H1 (cell line): ENCODE results near the gene KTI12. TPM values are rescaled to one million over a fixed set of nuclear protein-coding genes. Genes with fewer than 3 reads are reported as not detected.
A peak's percentile ranks its signal among the peaks of the same experiment; 100 is the strongest.

Experiments used
- CTCF ChIA-PET: fragments of 300-600 bp; sonication (Branson Sonifier 250); formaldehyde crosslinking; loops from one replicate; lab custom pipeline; 2021; ENCODE audit not compliant: partially characterized antibody; lab: Charles Lee
- POLR2A ChIA-PET: fragments of 300-600 bp; sonication (Branson Sonifier 250); formaldehyde crosslinking; loops from one replicate; lab custom pipeline; 2021; ENCODE audit warnings: inconsistent platforms; ENCODE audit not compliant: partially characterized antibody; lab: Charles Lee
- DNase-seq, 2 experiments: peaks; one replicate each; pipeline versions ENCODE4 v3.0.0 to v3.0.0-alpha.2; 2010 to 2022; ENCODE audit warnings: low spot score in 2 of 2, low read depth in 1 of 2, mixed read lengths in 1 of 2
- FAIRE-seq: peaks from 2 replicates; lab custom pipeline; 2011; peaks lifted over from hg19 to GRCh38; lab: Jason Lieb, UNC
- H2AFZ ChIP-seq: 2 replicates; pipeline ENCODE4 v1.8.1; 2012; ENCODE audit warnings: low read length, inconsistent platforms
- H2AK5ac ChIP-seq: 2 replicates; pipeline ENCODE4 v1.6.1; 2013; ENCODE audit warnings: low read depth, low read length
- H2BK120ac ChIP-seq: replicated peaks from 2 replicates; pipeline ENCODE3; 2013; ENCODE audit warnings: low read depth, low read length, inconsistent platforms
- H2BK12ac ChIP-seq: 2 replicates; pipeline ENCODE4 v1.6.1; 2013; ENCODE audit warnings: low read depth, low read length
- H2BK15ac ChIP-seq: 2 replicates; pipeline ENCODE4 v1.6.1; 2013; ENCODE audit warnings: low read length
- H2BK20ac ChIP-seq: 2 replicates; pipeline ENCODE4 v1.6.1; 2013; ENCODE audit warnings: low read length
- H2BK5ac ChIP-seq: 2 replicates; pipeline ENCODE4 v1.6.1; 2013; ENCODE audit warnings: low read depth, low read length
- H3K14ac ChIP-seq: 2 replicates; pipeline ENCODE4 v1.6.1; 2013; ENCODE audit warnings: inconsistent platforms; ENCODE audit not compliant: insufficient read length
- H3K18ac ChIP-seq: 2 replicates; pipeline ENCODE4 v1.6.1; 2013; ENCODE audit warnings: low read length; ENCODE audit errors: extremely low read depth
- H3K23ac ChIP-seq: 2 replicates; pipeline ENCODE4 v1.6.1; 2013; ENCODE audit warnings: inconsistent platforms; ENCODE audit not compliant: insufficient read length
- H3K23me2 ChIP-seq: 2 replicates; pipeline ENCODE4 v1.6.1; 2013; ENCODE audit warnings: low read depth, low read length
- H3K27ac ChIP-seq: 2 replicates; pipeline ENCODE4 v1.6.1; 2011; ENCODE audit warnings: low read depth, low read length, inconsistent platforms
- H3K27me3 ChIP-seq, 4 experiments: replicated peaks in 1 of 4; 1 replicate in 1 of 4; 2 replicates in 3 of 4; pipeline versions ENCODE4 v1.6.1 to v1.8.1; 2011 to 2013; ENCODE audit warnings: low read length in 3 of 4, mild to moderate bottlenecking in 3 of 4, inconsistent platforms in 2 of 4, mixed read lengths in 2 of 4, moderate library complexity in 1 of 4; ENCODE audit not compliant: control insufficient read depth in 3 of 4, insufficient read depth in 3 of 4; ENCODE audit errors: extremely low read depth in 1 of 4
- H3K36me3 ChIP-seq, 4 experiments: 2 replicates each; pipeline versions ENCODE4 v1.6.1 to v1.8.1; 2011 to 2013; ENCODE audit warnings: mild to moderate bottlenecking in 4 of 4, low read length in 3 of 4, moderate library complexity in 2 of 4, control low read depth in 1 of 4, inconsistent platforms in 1 of 4; ENCODE audit not compliant: insufficient read depth in 4 of 4, control insufficient read depth in 2 of 4
- H3K4ac ChIP-seq: replicated peaks from 2 replicates; pipeline ENCODE3; 2013; ENCODE audit warnings: low read length, low read depth, mixed read lengths, inconsistent platforms; ENCODE audit not compliant: insufficient read length
- H3K4me1 ChIP-seq, 4 experiments: replicated peaks in 1 of 4; 1 replicate in 1 of 4; 2 replicates in 3 of 4; pipeline versions ENCODE4 v1.6.1 to v1.8.1; 2011 to 2013; ENCODE audit warnings: low read length in 3 of 4, inconsistent platforms in 2 of 4, mixed read lengths in 1 of 4; ENCODE audit not compliant: insufficient read depth in 4 of 4, control insufficient read depth in 3 of 4
- H3K4me2 ChIP-seq, 2 experiments: 2 replicates each; pipeline versions ENCODE4 v1.6.1 to v1.8.1; 2011 to 2013; ENCODE audit warnings: low read depth in 2 of 2, low read length in 2 of 2, control low read depth in 1 of 2, inconsistent platforms in 1 of 2, mild to moderate bottlenecking in 1 of 2; ENCODE audit not compliant: insufficient read depth in 1 of 2
- H3K4me3 ChIP-seq, 4 experiments: fragments of 200-600, 300-600 bp in 1 of 4; sonication (generic), shearing (Covaris generic), sonication (Bioruptor Twin) in 1 of 4; 2 replicates each; pipeline versions ENCODE4 v1.5.1 to v1.8.1; 2011 to 2016; ENCODE audit warnings: low read length in 4 of 4, low read depth in 3 of 4, control low read depth in 2 of 4, inconsistent platforms in 2 of 4, mild to moderate bottlenecking in 2 of 4, mixed read lengths in 1 of 4, moderate library complexity in 1 of 4; ENCODE audit not compliant: insufficient read depth in 2 of 4; ENCODE audit errors: extremely low read depth in 1 of 4
- H3K56ac ChIP-seq: replicated peaks from 2 replicates; pipeline ENCODE3; 2013; ENCODE audit warnings: low read depth, mild to moderate bottlenecking, mixed read lengths, low read length, inconsistent platforms; ENCODE audit not compliant: insufficient read length
- H3K79me1 ChIP-seq: 2 replicates; pipeline ENCODE4 v1.6.1; 2013; ENCODE audit warnings: low read depth, low read length, control low read depth
- H3K79me2 ChIP-seq, 2 experiments: 2 replicates each; pipeline versions ENCODE4 v1.6.1 to v1.8.1; 2012 to 2013; ENCODE audit warnings: low read length in 2 of 2, mild to moderate bottlenecking in 2 of 2, inconsistent platforms in 1 of 2; ENCODE audit not compliant: insufficient read depth in 2 of 2, control insufficient read depth in 1 of 2
- H3K9ac ChIP-seq, 4 experiments: replicated peaks in 1 of 4; 1 replicate in 1 of 4; 2 replicates in 3 of 4; pipeline versions ENCODE4 v1.6.1 to v1.8.1; 2011 to 2013; ENCODE audit warnings: low read depth in 3 of 4, low read length in 3 of 4, control low read depth in 2 of 4, mild to moderate bottlenecking in 2 of 4, moderate library complexity in 2 of 4, inconsistent platforms in 1 of 4; ENCODE audit errors: extremely low read depth in 1 of 4
- H3K9me3 ChIP-seq, 2 experiments: 2 replicates each; pipeline versions ENCODE4 v1.6.1 to v1.8.1; 2012 to 2013; ENCODE audit warnings: mild to moderate bottlenecking in 2 of 2, moderate library complexity in 2 of 2, control low read depth in 1 of 2, inconsistent platforms in 1 of 2, low read depth in 1 of 2, low read length in 1 of 2, mixed read lengths in 1 of 2; ENCODE audit not compliant: insufficient read depth in 2 of 2
- H4K20me1 ChIP-seq, 2 experiments: replicated peaks in 1 of 2; 2 replicates each; pipeline versions ENCODE3 to v1.8.1; 2011 to 2013; ENCODE audit warnings: inconsistent platforms in 2 of 2, low read length in 2 of 2, mild to moderate bottlenecking in 1 of 2; ENCODE audit not compliant: insufficient read depth in 2 of 2, control insufficient read depth in 1 of 2
- H4K5ac ChIP-seq: 2 replicates; pipeline ENCODE4 v1.6.1; 2013; ENCODE audit warnings: low read length, low read depth, mixed read lengths, inconsistent platforms; ENCODE audit not compliant: insufficient read length
- H4K8ac ChIP-seq: 2 replicates; pipeline ENCODE4 v1.8.0; 2013; ENCODE audit warnings: mild to moderate bottlenecking, moderate library complexity, low read length, inconsistent platforms; ENCODE audit not compliant: insufficient read depth; ENCODE audit errors: extremely low read depth
- H4K91ac ChIP-seq: replicated peaks from 2 replicates; pipeline ENCODE3; 2013; ENCODE audit warnings: low read length, mixed read lengths, inconsistent platforms; ENCODE audit not compliant: insufficient read length
- CREB1 ChIP-seq: IDR thresholded peaks from 2 replicates; pipeline ENCODE4 v1.6.1; 2012; ENCODE audit warnings: inconsistent platforms
- WGBS, 2 experiments: shearing (Covaris generic) in 1 of 2; methylation state at CpG; one replicate each; pipeline versions ENCODE4 v1.1.6 to v1.1.7; 2013 to 2015; ENCODE audit warnings: low lambda C conversion rate in 2 of 2, mixed read lengths in 2 of 2, inconsistent platforms in 1 of 2, low coverage in 1 of 2, missing lambda C conversion rate in 1 of 2; ENCODE audit not compliant: insufficient replicate concordance in 2 of 2, insufficient coverage in 1 of 2, insufficient read length in 1 of 2; ENCODE audit errors: extremely low coverage in 1 of 2, missing lambda C conversion rate in 1 of 2; 5-methylcytosine and 5-hydroxymethylcytosine counted together
- polyA plus RNA-seq, 7 experiments: library from polyadenylated mRNA; depleted of rRNA in 3 of 7; stranded (reverse) in 5 of 7; unstranded in 2 of 7; fragments of >200 nt in 5 of 7; fragments of 200-250 nt in 2 of 7; gene quantifications; 1 replicate in 5 of 7; 2 replicates in 1 of 7; 4 replicates in 1 of 7; pipeline versions ENCODE4 v1.2.1 to v1.2.3, GENCODE V29; 2011 to 2013; ENCODE audit warnings: missing spikeins in 2 of 7, mixed read lengths in 2 of 7
- total RNA-seq: library from RNA; stranded (reverse); fragmentation: NEBNext Ultra II Directional; extraction: Animal tissue kit (Norgen Biotek cat#: 25700); gene quantifications from 2 replicates; pipeline ENCODE4 v1.2.1, GENCODE V29; 2021

Gene KTI12
- total and polyA plus RNA-seq, 2 of the 8 experiments (the other 6 are each of a cell fraction or from before 2014, with no cell fraction given) = 7.5 to 16.2 TPM

- no peak for FAIRE-seq
- POLR2A ChIA-PET = interaction anchor here (0.5 to 4.4 kb wide), 10 partner anchors 9 to 371 kb away, joined by 3 to 54 read pairs (median 5); partner anchors contain the start of genes BTF3L4, ORC1, PRPF38A and RAB3B
- no peak overlapping the region for H4K5ac ChIP-seq
- TF ChIP-seq CREB1 = peak; percentile 9; the same call in 1 of the 2 replicates
Observed at GRCh38 chr1:52032785-52033131, 852 bp downstream of the KTI12 start.

More at GRCh38 chr1:52032785-52033131, 852 bp downstream of the KTI12 start:
- Histone ChIP-seq H3K36me3 (peaks cover 0 to 18% (median 3%) of the 10 kb centered on the region in 4 experiments; a peak in 4 of 8 replicates), H3K14ac (no peak overlapping the region), H4K91ac (no peak overlapping the region), H3K79me2 (peaks cover 4 to 21% of the 10 kb centered on the region in 2 experiments; a peak in 3 of 4 replicates), H2BK15ac (no peak overlapping the region), H3K23ac (no peak overlapping the region), H4K8ac (peak overlapping the region; percentile 72), H3K9me3 (no peaks in the 10 kb centered on the region), H2AFZ (no peak overlapping the region), H2BK20ac (no peak overlapping the region), H2AK5ac (no peak overlapping the region), H3K27ac (no peak overlapping the region; the same call in 1 of the 2 replicates), H3K18ac (no peak overlapping the region), H3K4me1 (peaks cover 2 to 4% (median 2%) of the 10 kb centered on the region in 4 experiments; a peak in 4 of 7 replicates), H3K23me2 (peaks cover 5% of the 10 kb centered on the region; the same call in 1 of the 2 replicates), H3K4me2 (peak overlapping the region; percentile 68 to 88), H3K4ac (no peak overlapping the region), H2BK5ac (no peak overlapping the region), H2BK120ac (no peak overlapping the region), H3K9ac (peak overlapping the region; percentile 52 to 92 (median 87)), H3K4me3 (peak overlapping the region; percentile 68 to 94 (median 81)), H3K56ac (no peak overlapping the region), H3K27me3 (no peaks in the 10 kb centered on the region), H2BK12ac (no peak overlapping the region), H3K79me1 (peaks cover 3% of the 10 kb centered on the region; the same call in 1 of the 2 replicates), H4K20me1 (peaks cover 2 to 5% of the 10 kb centered on the region in 2 experiments)
- DNase-seq = peak in 1 of 2 experiments; percentile 56
- WGBS, 2 experiments = 29% methylated on average over 21 of the region's 24 CpGs; no CpG with 5 or more reads in 1 of the 2 experiments
- CTCF ChIA-PET = interaction anchor here (1.5 kb wide), 1 partner anchor 10 kb away, joined by 3 read pairs; no protein-coding TSS in a partner anchor
